Bronchial epithelial cell (primary cell): ENCODE data around the gene SLC38A9. TPM values are rescaled to one million over a fixed set of nuclear protein-coding genes. Genes with fewer than 3 reads are reported as not detected.

Experiments used
- DNase-seq: peaks from one replicate; pipeline ENCODE4 v3.0.0-alpha.2; 2010; ENCODE audit warnings: low read depth
- FAIRE-seq: peaks from 2 replicates; lab custom pipeline; 2011; peaks lifted over from hg19 to GRCh38; lab: Jason Lieb, UNC
- H3K27me3 ChIP-seq: 2 replicates; pipeline ENCODE4 v1.5.1; 2011; ENCODE audit warnings: low read length; ENCODE audit not compliant: control insufficient read depth, insufficient read depth
- H3K36me3 ChIP-seq: 2 replicates; pipeline ENCODE4 v1.5.1; 2011; ENCODE audit warnings: low read length; ENCODE audit not compliant: control insufficient read depth, insufficient read depth
- H3K4me3 ChIP-seq: 2 replicates; pipeline ENCODE4 v1.5.1; 2011; ENCODE audit warnings: mild to moderate bottlenecking, low read depth, low read length, control low read depth
- CTCF ChIP-seq: IDR thresholded peaks from 2 replicates; pipeline ENCODE4 v1.5.1; 2011; ENCODE audit warnings: mild to moderate bottlenecking, moderate library complexity, low read length, control low read depth, inconsistent platforms; ENCODE audit not compliant: insufficient read depth, severe bottlenecking
- total RNA-seq: library from RNA; depleted of rRNA; stranded (reverse); fragments of >200 nt; gene quantifications from 2 replicates; pipeline ENCODE4 v1.2.1, GENCODE V29; 2014

SLC38A9 gene
- total RNA-seq, 1 donor from 2014 or later = 32.4 TPM

DNA sequence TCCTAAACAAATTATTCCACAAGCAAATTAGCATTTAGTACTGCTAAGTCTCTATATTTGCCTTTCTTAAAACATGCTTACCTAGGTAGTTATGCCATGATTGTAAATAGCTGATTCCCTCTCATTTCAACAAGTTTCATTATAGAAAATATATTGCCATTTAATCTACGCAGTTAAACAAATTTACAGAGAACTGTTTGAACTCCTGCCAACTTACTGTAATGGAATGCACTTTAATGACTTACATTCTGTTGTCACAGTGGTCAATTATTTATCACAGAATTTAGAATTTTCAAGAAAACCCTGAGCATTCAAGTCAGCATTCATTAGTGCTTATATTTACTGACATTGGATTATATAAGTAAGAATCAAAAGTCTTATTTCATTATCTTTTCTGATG is 19.6 kb downstream of the SLC38A9 start:
- Histone ChIP-seq H3K4me3 (no peak overlapping the region), H3K27me3 (no peaks in the 10 kb centered on the region), H3K36me3 (no peaks in the 10 kb centered on the region)
- no peak for DNase-seq
- TF ChIP-seq CTCF = no peak
- no peak for FAIRE-seq

GRCh38 chr5:55692106-55692417 is 20.1 kb downstream of the SLC38A9 start:
- DNase-seq (no peak), FAIRE-seq (no peak)
- Histone ChIP-seq H3K36me3 (no peaks in the 10 kb centered on the region), H3K27me3 (no peaks in the 10 kb centered on the region), H3K4me3 (no peak overlapping the region)
- TF ChIP-seq CTCF = no peak

GRCh38 chr5:55691265-55692105 is 20.6 kb downstream of the SLC38A9 start:
- Histone ChIP-seq H3K27me3 (no peaks in the 10 kb centered on the region), H3K36me3 (no peaks in the 10 kb centered on the region), H3K4me3 (no peak overlapping the region)
- DNase-seq (peak; percentile 54), FAIRE-seq (no peak)
- TF ChIP-seq CTCF = peak; percentile 39

DNA sequence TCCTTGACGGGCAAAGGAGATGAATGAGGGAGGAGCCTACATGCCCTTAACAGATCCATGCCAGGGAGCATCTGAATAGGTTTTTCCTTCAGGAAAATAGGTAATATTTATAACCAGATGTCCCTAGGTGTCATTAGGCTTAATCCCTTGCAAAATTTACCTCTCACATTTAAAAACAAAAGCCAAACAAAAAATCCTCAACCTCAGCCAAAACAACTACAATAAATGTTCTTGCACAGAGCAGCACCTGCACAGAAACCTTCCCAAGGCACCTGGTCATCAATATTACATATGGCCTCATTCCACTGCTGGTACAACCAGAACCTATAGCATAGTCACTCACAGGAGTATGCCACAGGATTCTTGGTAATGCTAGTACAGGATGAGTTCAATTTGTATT is 30.1 kb downstream of the SLC38A9 start:
- no peaks in the 10 kb centered on the region for H3K27me3 ChIP-seq
- H3K4me3 ChIP-seq = no peak overlapping the region
- DNase-seq = no peak
- H3K36me3 ChIP-seq = no peaks in the 10 kb centered on the region
- no peak for TF ChIP-seq CTCF
- FAIRE-seq = no peak

GRCh38 chr5:55681301-55681700 is 30.8 kb downstream of the SLC38A9 start:
- H3K36me3 ChIP-seq = no peaks in the 10 kb centered on the region
- DNase-seq = no peak
- TF ChIP-seq CTCF = no peak
- no peak overlapping the region for H3K4me3 ChIP-seq
- no peak for FAIRE-seq
- H3K27me3 ChIP-seq = no peaks in the 10 kb centered on the region

GRCh38 chr5:55680353-55680752 is 31.8 kb downstream of the SLC38A9 start:
- TF ChIP-seq CTCF = no peak
- FAIRE-seq (no peak), DNase-seq (no peak)
- no peaks in the 10 kb centered on the region for H3K36me3 ChIP-seq
- H3K4me3 ChIP-seq = no peak overlapping the region
- H3K27me3 ChIP-seq = no peaks in the 10 kb centered on the region
